ENCODE results near the gene HAL. TPM values are rescaled to one million over a fixed set of nuclear protein-coding genes. Genes with fewer than 3 reads are reported as not detected.

Gene HAL
- total and polyA plus RNA-seq, 10 of the 15 experiments (the other 5 are each of a cell fraction or from before 2014, with no cell fraction given) = 0.04 to 0.45 (median 0.13) TPM; not detected in 1

GRCh38 chr12:96026331-96026730 is 30.2 kb upstream of the HAL start:
- in situ Hi-C loops (cut with MboI) = no loop called here
- H3K27ac ChIP-seq (ENCODE audit: control insufficient read depth, insufficient read depth) = no peak overlapping the region
- no peak overlapping the region for H3K4me2 ChIP-seq (ENCODE audit: control insufficient read depth, insufficient read depth)
- ChIA-PET POLR2A (no interaction called here), SMC1A (ENCODE audit: uncharacterized antibody, unreplicated experiment) (no interaction called here), RAD21 (ENCODE audit: unreplicated experiment) (no interaction called here), CTCF (no interaction called here)
- H3K9me3 ChIP-seq (replicated peaks; ENCODE audit: control insufficient read depth, insufficient read depth, low read length) = no peaks in the 10 kb centered on the region
- H3K9ac ChIP-seq (ENCODE audit: control insufficient read depth, insufficient read depth, low read length) = no peak overlapping the region
- no peaks in the 10 kb centered on the region for H3K79me2 ChIP-seq (ENCODE audit: control insufficient read depth, insufficient read depth, low read length)
- H3K36me3 ChIP-seq (ENCODE audit: control insufficient read depth in 2 of 2, insufficient read depth in 2 of 2, low read length in 1 of 2) = peaks cover 0 to 2% of the 10 kb centered on the region in 2 experiments; a peak in 1 of 4 replicates
- H3K27me3 ChIP-seq (replicated peaks in 1 of 2; ENCODE audit: control insufficient read depth in 2 of 2, insufficient read depth in 2 of 2, low read length in 1 of 2) = no peaks in the 10 kb centered on the region
- ATAC-seq (no peak), FAIRE-seq (no peak), DNase-seq (ENCODE audit: low read depth, low spot score) (no peak)
- H3K4me1 ChIP-seq (ENCODE audit: control insufficient read depth, insufficient read depth, low read length) = peaks cover 1% of the 10 kb centered on the region; the same call in 1 of the 2 replicates
- WGBS (ENCODE audit: insufficient coverage, insufficient replicate concordance, low lambda C conversion rate, missing lambda C conversion rate) = 95% methylated on average over 1 of the region's 1 CpG
- intact Hi-C loops (cut with micrococcal nuclease; ENCODE audit: unreplicated experiment) = no loop called here
- H2AFZ ChIP-seq (ENCODE audit: control insufficient read depth, low read depth, low read length) = no peak overlapping the region
- no TSS peak for BruUV-seq (replicated peaks)
- H4K20me1 ChIP-seq (ENCODE audit: control insufficient read depth, insufficient read depth) = no peaks in the 10 kb centered on the region
- TF ChIP-seq EP300 (IDR thresholded peaks at IDR 0.05; ENCODE audit: borderline replicate concordance in 1 of 2, control insufficient read depth in 1 of 2, low read depth in 2 of 2, low read length in 2 of 2) = no peak
- no peak for TF ChIP-seq MXI1 (IDR thresholded peaks at IDR 0.05; ENCODE audit: low read depth, low read length)
- no peak for TF ChIP-seq IRF3 (IDR thresholded peaks at IDR 0.05)
- no peak for TF ChIP-seq SPI1 (IDR thresholded peaks at IDR 0.05; ENCODE audit: borderline replicate concordance, insufficient read depth, low read depth, low read length)
- no peak for TF ChIP-seq CEBPB (IDR thresholded peaks at IDR 0.05; ENCODE audit: borderline replicate concordance in 1 of 2, low read depth in 2 of 2, low read length in 2 of 2)
- no peak for TF ChIP-seq BCL3 (IDR thresholded peaks at IDR 0.05; ENCODE audit: borderline replicate concordance, insufficient read depth, low read depth, low read length, poor library complexity, severe bottlenecking)
- TF ChIP-seq BRCA1 (IDR thresholded peaks at IDR 0.05; ENCODE audit: low read depth, low read length) = no peak
- TF ChIP-seq STAT3 (IDR thresholded peaks at IDR 0.05; ENCODE audit: low read depth, low read length) = no peak
- no peak for TF ChIP-seq TCF12 (IDR thresholded peaks at IDR 0.05; ENCODE audit: low read depth, low read length)
- no peak for TF ChIP-seq DPF2 (IDR thresholded peaks at IDR 0.05)
- TF ChIP-seq RUNX3 (IDR thresholded peaks at IDR 0.05; ENCODE audit: low read length) = no peak
- TF ChIP-seq, protein P1, sequence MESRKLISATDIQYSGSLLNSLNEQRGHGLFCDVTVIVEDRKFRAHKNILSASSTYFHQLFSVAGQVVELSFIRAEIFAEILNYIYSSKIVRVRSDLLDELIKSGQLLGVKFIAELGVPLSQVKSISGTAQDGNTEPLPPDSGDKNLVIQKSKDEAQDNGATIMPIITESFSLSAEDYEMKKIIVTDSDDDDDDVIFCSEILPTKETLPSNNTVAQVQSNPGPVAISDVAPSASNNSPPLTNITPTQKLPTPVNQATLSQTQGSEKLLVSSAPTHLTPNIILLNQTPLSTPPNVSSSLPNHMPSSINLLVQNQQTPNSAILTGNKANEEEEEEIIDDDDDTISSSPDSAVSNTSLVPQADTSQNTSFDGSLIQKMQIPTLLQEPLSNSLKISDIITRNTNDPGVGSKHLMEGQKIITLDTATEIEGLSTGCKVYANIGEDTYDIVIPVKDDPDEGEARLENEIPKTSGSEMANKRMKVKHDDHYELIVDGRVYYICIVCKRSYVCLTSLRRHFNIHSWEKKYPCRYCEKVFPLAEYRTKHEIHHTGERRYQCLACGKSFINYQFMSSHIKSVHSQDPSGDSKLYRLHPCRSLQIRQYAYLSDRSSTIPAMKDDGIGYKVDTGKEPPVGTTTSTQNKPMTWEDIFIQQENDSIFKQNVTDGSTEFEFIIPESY (IDR thresholded peaks at IDR 0.05) = no peak
- no peak for TF ChIP-seq PML (IDR thresholded peaks at IDR 0.05; ENCODE audit: low read length)
- TF ChIP-seq, protein P2, sequence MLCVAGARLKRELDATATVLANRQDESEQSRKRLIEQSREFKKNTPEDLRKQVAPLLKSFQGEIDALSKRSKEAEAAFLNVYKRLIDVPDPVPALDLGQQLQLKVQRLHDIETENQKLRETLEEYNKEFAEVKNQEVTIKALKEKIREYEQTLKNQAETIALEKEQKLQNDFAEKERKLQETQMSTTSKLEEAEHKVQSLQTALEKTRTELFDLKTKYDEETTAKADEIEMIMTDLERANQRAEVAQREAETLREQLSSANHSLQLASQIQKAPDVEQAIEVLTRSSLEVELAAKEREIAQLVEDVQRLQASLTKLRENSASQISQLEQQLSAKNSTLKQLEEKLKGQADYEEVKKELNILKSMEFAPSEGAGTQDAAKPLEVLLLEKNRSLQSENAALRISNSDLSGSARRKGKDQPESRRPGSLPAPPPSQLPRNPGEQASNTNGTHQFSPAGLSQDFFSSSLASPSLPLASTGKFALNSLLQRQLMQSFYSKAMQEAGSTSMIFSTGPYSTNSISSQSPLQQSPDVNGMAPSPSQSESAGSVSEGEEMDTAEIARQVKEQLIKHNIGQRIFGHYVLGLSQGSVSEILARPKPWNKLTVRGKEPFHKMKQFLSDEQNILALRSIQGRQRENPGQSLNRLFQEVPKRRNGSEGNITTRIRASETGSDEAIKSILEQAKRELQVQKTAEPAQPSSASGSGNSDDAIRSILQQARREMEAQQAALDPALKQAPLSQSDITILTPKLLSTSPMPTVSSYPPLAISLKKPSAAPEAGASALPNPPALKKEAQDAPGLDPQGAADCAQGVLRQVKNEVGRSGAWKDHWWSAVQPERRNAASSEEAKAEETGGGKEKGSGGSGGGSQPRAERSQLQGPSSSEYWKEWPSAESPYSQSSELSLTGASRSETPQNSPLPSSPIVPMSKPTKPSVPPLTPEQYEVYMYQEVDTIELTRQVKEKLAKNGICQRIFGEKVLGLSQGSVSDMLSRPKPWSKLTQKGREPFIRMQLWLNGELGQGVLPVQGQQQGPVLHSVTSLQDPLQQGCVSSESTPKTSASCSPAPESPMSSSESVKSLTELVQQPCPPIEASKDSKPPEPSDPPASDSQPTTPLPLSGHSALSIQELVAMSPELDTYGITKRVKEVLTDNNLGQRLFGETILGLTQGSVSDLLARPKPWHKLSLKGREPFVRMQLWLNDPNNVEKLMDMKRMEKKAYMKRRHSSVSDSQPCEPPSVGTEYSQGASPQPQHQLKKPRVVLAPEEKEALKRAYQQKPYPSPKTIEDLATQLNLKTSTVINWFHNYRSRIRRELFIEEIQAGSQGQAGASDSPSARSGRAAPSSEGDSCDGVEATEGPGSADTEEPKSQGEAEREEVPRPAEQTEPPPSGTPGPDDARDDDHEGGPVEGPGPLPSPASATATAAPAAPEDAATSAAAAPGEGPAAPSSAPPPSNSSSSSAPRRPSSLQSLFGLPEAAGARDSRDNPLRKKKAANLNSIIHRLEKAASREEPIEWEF (IDR thresholded peaks at IDR 0.05; ENCODE audit: insufficient replicate concordance, low read depth, low read length) = no peak
- no peak for TF ChIP-seq YBX1 (IDR thresholded peaks at IDR 0.05)
- H3K4me3 ChIP-seq = no peak overlapping the region

Measured in GM12878 (cell line).